PC-9 (cell line): Measurements from ENCODE around the gene TRIM71. TPM values are rescaled to one million over a fixed set of nuclear protein-coding genes. Genes with fewer than 3 reads are reported as not detected.

Experiments
- BruUV-seq: library from RNA; stranded (reverse); fragments of 400-500 nt; replicated peaks from 2 replicates; lab custom pipeline; 2021; lab: Mats Ljungman, UMichigan
- CTCF ChIA-PET: fragments of 300-600 bp; sonication (Branson Sonifier 250); formaldehyde crosslinking; loops from one replicate; lab custom pipeline; 2022; ENCODE audit warnings: antibody characterized with exemption; lab: Charles Lee
- POLR2A ChIA-PET: fragments of 300-600 bp; sonication (Branson Sonifier 250); formaldehyde crosslinking; loops from one replicate; lab custom pipeline; 2022; ENCODE audit warnings: antibody characterized with exemption; ENCODE audit not compliant: unreplicated experiment; lab: Charles Lee
- DNase-seq, 2 experiments: peaks; one replicate each; pipeline versions ENCODE4 v3.0.0 to v3.0.0-alpha.2; 2015 to 2022; ENCODE audit warnings: mixed read lengths in 1 of 2
- H2AFZ ChIP-seq: fragments of 200-600 bp; sonication (generic); 2 replicates; pipeline ENCODE4 v1.8.1; 2017; ENCODE audit warnings: antibody characterized with exemption
- H3F3A ChIP-seq: fragments of 200-600 bp; sonication (generic); 2 replicates; pipeline ENCODE4 v1.8.1; 2017; ENCODE audit warnings: antibody characterized with exemption, mild to moderate bottlenecking, low read depth; ENCODE audit not compliant: insufficient read depth
- H3K27ac ChIP-seq: fragments of 200-600 bp; sonication (generic); 2 replicates; pipeline ENCODE4 v1.6.1; 2016; ENCODE audit warnings: mixed run types
- H3K27me3 ChIP-seq: fragments of 200-600 bp; sonication (generic); 2 replicates; pipeline ENCODE4 v1.6.1; 2016; ENCODE audit warnings: low read depth, mixed run types; ENCODE audit not compliant: insufficient read depth
- H3K36me3 ChIP-seq: fragments of 200-600 bp; sonication (generic); 2 replicates; pipeline ENCODE4 v1.6.1; 2016; ENCODE audit warnings: low read depth, mixed run types
- H3K4me1 ChIP-seq: fragments of 200-600 bp; sonication (generic); replicated peaks from 2 replicates; pipeline ENCODE4 v1.6.1; 2016; ENCODE audit warnings: mixed run types; ENCODE audit not compliant: insufficient read depth
- H3K4me2 ChIP-seq: fragments of 200-600 bp; sonication (generic); 2 replicates; pipeline ENCODE4 v1.6.1; 2017; ENCODE audit warnings: mixed run types
- H3K4me3 ChIP-seq: fragments of 200-600 bp; sonication (generic); 2 replicates; pipeline ENCODE4 v1.6.1; 2016; ENCODE audit warnings: mixed run types
- H3K79me2 ChIP-seq: fragments of 200-600 bp; sonication (generic); 2 replicates; pipeline ENCODE4 v1.6.1; 2017; ENCODE audit warnings: low read depth, mixed run types
- H3K9me2 ChIP-seq: fragments of 200-600 bp; sonication (generic); 2 replicates; pipeline ENCODE4 v1.8.1; 2017; ENCODE audit warnings: mild to moderate bottlenecking; ENCODE audit not compliant: insufficient read depth
- H3K9me3 ChIP-seq: fragments of 200-600 bp; sonication (generic); 2 replicates; pipeline ENCODE4 v1.8.1; 2016; ENCODE audit warnings: low read depth; ENCODE audit not compliant: insufficient read depth
- H4K20me1 ChIP-seq: fragments of 200-600 bp; sonication (generic); 2 replicates; pipeline ENCODE4 v1.8.1; 2017; ENCODE audit not compliant: insufficient read depth
- EZH2 ChIP-seq: fragments of 200-600 bp; sonication (generic); IDR thresholded peaks from 2 replicates; pipeline ENCODE4 v1.8.0; 2017; ENCODE audit warnings: antibody characterized with exemption, low read depth
- intact Hi-C: fragments of 100-400 bp; cut with micrococcal nuclease; formaldehyde crosslinking; loops from one replicate; pipeline ENCODE4 v1.10.0; 2022; ENCODE audit not compliant: unreplicated experiment
- total RNA-seq: library from RNA; stranded (reverse); gene quantifications from 2 replicates; pipeline ENCODE4 v1.2.3, GENCODE V29; 2021
- TF ChIP-seq, protein P1 (sequence below): fragments of 200-600 bp; sonication (generic); conservative IDR thresholded peaks from 2 replicates; pipeline ENCODE4 v1.6.1; 2017; ENCODE audit warnings: mixed run types, antibody characterized with exemption, mild to moderate bottlenecking, moderate library complexity

Gene TRIM71
- total RNA-seq, 1 experiment from 2014 or later = not detected

DNA sequence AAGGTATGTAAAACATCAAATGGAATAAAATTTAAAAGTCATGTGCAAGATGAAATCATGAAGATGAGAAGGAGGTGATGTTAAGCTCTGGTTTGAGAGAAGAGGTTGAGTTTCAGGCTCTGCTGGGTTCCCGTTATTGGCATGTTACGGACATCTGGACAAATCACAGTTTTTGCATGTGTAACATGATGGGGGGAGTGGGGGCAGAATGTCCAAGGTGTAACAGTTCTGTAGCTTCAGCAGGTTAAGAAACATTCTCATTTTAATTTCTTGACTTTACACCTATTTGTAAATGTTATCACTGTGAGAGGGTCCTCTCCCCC, 17.2 kb downstream of the TRIM71 start:
- Histone ChIP-seq H2AFZ (no peak overlapping the region), H3K4me1 (no peaks in the 10 kb centered on the region), H3K27me3 (no peaks in the 10 kb centered on the region), H3K9me2 (no peaks in the 10 kb centered on the region), H4K20me1 (no peaks in the 10 kb centered on the region), H3K27ac (no peak overlapping the region), H3K79me2 (no peaks in the 10 kb centered on the region), H3K9me3 (no peaks in the 10 kb centered on the region), H3K36me3 (no peaks in the 10 kb centered on the region), H3K4me3 (no peak overlapping the region), H3K4me2 (no peak overlapping the region), H3F3A (no peaks in the 10 kb centered on the region)
- no peak for TF ChIP-seq EZH2
- TF ChIP-seq, protein P1, sequence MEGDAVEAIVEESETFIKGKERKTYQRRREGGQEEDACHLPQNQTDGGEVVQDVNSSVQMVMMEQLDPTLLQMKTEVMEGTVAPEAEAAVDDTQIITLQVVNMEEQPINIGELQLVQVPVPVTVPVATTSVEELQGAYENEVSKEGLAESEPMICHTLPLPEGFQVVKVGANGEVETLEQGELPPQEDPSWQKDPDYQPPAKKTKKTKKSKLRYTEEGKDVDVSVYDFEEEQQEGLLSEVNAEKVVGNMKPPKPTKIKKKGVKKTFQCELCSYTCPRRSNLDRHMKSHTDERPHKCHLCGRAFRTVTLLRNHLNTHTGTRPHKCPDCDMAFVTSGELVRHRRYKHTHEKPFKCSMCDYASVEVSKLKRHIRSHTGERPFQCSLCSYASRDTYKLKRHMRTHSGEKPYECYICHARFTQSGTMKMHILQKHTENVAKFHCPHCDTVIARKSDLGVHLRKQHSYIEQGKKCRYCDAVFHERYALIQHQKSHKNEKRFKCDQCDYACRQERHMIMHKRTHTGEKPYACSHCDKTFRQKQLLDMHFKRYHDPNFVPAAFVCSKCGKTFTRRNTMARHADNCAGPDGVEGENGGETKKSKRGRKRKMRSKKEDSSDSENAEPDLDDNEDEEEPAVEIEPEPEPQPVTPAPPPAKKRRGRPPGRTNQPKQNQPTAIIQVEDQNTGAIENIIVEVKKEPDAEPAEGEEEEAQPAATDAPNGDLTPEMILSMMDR = no peak
- intact Hi-C loops = no loop called here
- ChIA-PET CTCF (no interaction called here), POLR2A (no interaction called here)
- no TSS peak for BruUV-seq
- no peak for DNase-seq

DNA sequence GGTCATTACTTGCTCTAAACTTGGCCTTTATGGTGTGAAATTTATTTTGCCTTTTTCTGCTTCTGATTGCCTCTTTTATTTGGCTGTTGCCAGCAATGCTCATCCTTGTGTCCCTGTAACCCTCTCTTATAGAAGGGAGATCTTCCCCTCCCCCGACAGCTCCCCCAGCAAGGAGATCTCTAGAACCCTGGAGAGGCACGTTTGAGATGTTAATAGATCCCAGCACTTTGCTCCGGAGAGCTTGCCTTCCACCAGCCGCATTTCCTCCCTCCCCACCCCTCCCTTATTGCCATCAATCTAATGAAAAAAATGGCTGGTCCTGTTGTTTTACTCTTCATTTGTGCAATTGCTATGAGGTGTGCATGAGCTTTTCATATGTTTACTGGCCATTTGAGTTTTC, 18.2 kb downstream of the TRIM71 start:
- Histone ChIP-seq H2AFZ (no peak overlapping the region), H3K9me2 (no peaks in the 10 kb centered on the region), H3K79me2 (no peaks in the 10 kb centered on the region), H3F3A (no peaks in the 10 kb centered on the region), H3K27ac (no peak overlapping the region), H3K27me3 (no peaks in the 10 kb centered on the region), H3K4me1 (no peaks in the 10 kb centered on the region), H3K4me3 (no peak overlapping the region), H3K4me2 (no peak overlapping the region), H3K36me3 (no peaks in the 10 kb centered on the region), H4K20me1 (no peaks in the 10 kb centered on the region), H3K9me3 (no peaks in the 10 kb centered on the region)
- DNase-seq = no peak
- intact Hi-C loops = no loop called here
- POLR2A ChIA-PET = no interaction called here
- TF ChIP-seq, protein P1 = no peak
- no peak for TF ChIP-seq EZH2
- CTCF ChIA-PET = no interaction called here
- no TSS peak for BruUV-seq

DNA sequence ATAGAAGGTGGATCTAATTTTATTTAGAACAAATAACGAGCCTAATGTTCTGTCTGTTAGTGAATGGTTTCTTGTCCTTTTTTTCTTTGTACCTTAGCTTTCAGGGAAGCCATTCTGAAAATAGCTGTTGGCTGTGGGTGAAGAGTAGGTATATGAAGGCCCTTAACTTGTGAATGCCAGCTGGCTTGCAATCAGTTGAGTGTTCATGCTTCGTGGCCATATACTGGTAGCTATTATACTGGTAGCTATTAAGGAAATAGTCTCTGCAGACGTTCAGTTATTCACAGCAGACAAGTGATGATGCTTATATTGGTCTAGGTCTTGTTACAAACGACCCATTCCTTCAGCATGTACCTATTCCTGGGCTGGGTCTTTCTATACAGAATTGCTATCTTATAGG, 18.8 kb downstream of the TRIM71 start:
- Histone ChIP-seq H3K27me3 (no peaks in the 10 kb centered on the region), H3K27ac (no peak overlapping the region), H3K36me3 (no peaks in the 10 kb centered on the region), H3K79me2 (no peaks in the 10 kb centered on the region), H3K4me1 (no peaks in the 10 kb centered on the region), H3F3A (no peaks in the 10 kb centered on the region), H3K4me2 (no peak overlapping the region), H4K20me1 (no peaks in the 10 kb centered on the region), H2AFZ (no peak overlapping the region), H3K9me2 (no peaks in the 10 kb centered on the region), H3K4me3 (no peak overlapping the region), H3K9me3 (no peaks in the 10 kb centered on the region)
- no TSS peak for BruUV-seq
- TF ChIP-seq, protein P1 = no peak
- TF ChIP-seq EZH2 = no peak
- intact Hi-C loops = no loop called here
- no peak for DNase-seq
- POLR2A ChIA-PET = no interaction called here
- CTCF ChIA-PET = no interaction called here
